A549 (cell line): ENCODE results near the gene DPM1. TPM values are rescaled to one million over a fixed set of nuclear protein-coding genes. Genes with fewer than 3 reads are reported as not detected.
A peak's percentile ranks its signal among the peaks of the same experiment; 100 is the strongest.

ENCODE experiments used
- ATAC-seq, 2 experiments: fragments of 200-7000 bp in 1 of 2; fragments of >200 bp in 1 of 2; cut with Nextera tagmentation in 1 of 2; cut with Tn5 transposase in 1 of 2; 3 replicates each; pipeline versions ENCODE4 v1.8.0 to v1.9.1; 2018 to 2020; ENCODE audit warnings: mild to moderate bottlenecking in 1 of 2, moderate library complexity in 1 of 2
- CTCF ChIA-PET: fragments of 300-600 bp; sonication (Branson Sonifier 250); formaldehyde crosslinking; extraction: SDS; loops from one replicate; lab custom pipeline; 2021; ENCODE audit warnings: antibody characterized with exemption, inconsistent platforms; lab: Yijun Ruan, JAX
- POLR2A ChIA-PET: fragments of 350-600 bp; formaldehyde crosslinking; extraction: SDS; loops from one replicate; lab custom pipeline; 2021; ENCODE audit warnings: antibody characterized with exemption, inconsistent platforms; lab: Yijun Ruan, JAX
- DNase-seq, 2 experiments: peaks; one replicate each; pipeline versions ENCODE4 v3.0.0 to v3.0.0-alpha.2; 2011 to 2016; ENCODE audit warnings: low read depth in 1 of 2, low spot score in 1 of 2
- FAIRE-seq: peaks from 2 replicates; lab custom pipeline; 2011; peaks lifted over from hg19 to GRCh38; lab: Jason Lieb, UNC
- H3K27ac ChIP-seq, 2 experiments: fragments of >200 bp; sonication (Bioruptor Twin); formaldehyde crosslinking; 3 replicates each; pipeline ENCODE4 v1.5.1; 2016 to 2017
- H3K4me1 ChIP-seq: fragments of >200 bp; sonication (Bioruptor Twin); formaldehyde crosslinking; 3 replicates; pipeline ENCODE4 v1.6.1; 2016
- H3K4me2 ChIP-seq: fragments of >200 bp; sonication (Bioruptor Twin); formaldehyde crosslinking; 3 replicates; pipeline ENCODE4 v1.6.1; 2016
- H3K4me3 ChIP-seq: fragments of >200 bp; sonication (Bioruptor Twin); formaldehyde crosslinking; 3 replicates; pipeline ENCODE4 v1.5.1; 2016
- H3K9me3 ChIP-seq: fragments of >200 bp; sonication (Bioruptor Twin); formaldehyde crosslinking; 3 replicates; pipeline ENCODE4 v1.6.1; 2016
- BCL3 ChIP-seq: fragments of >200 bp; sonication (Bioruptor Twin); formaldehyde crosslinking; IDR thresholded peaks from 3 replicates; pipeline ENCODE4 v1.6.1; 2016
- BHLHE40 ChIP-seq: IDR thresholded peaks from 2 replicates; pipeline ENCODE4 v1.6.1; 2012; ENCODE audit warnings: low read depth, low read length, inconsistent platforms
- CBX8 ChIP-seq: fragments of 200-600 bp; sonication (generic); IDR thresholded peaks from 2 replicates; pipeline ENCODE4 v1.6.1; 2016
- CHD2 ChIP-seq: fragments of 150-350 bp; IDR thresholded peaks from 2 replicates; pipeline ENCODE4 v1.6.1; 2014; ENCODE audit warnings: low read length; ENCODE audit not compliant: partially characterized antibody
- CTCF ChIP-seq: fragments of >200 bp; sonication (Bioruptor Twin); formaldehyde crosslinking; IDR thresholded peaks from 3 replicates; pipeline ENCODE4 v1.5.1; 2016
- E2F6 ChIP-seq: IDR thresholded peaks from 2 replicates; pipeline ENCODE4 v1.6.1; 2012; ENCODE audit warnings: low read depth, borderline replicate concordance
- EHF ChIP-seq: fragments of 250-450 bp; sonication (Bioruptor Pico); IDR thresholded peaks from 2 replicates; pipeline ENCODE4 v1.5.0; 2020; ENCODE audit warnings: mild to moderate bottlenecking
- ESRRA ChIP-seq: fragments of 150-350 bp; IDR thresholded peaks from 2 replicates; pipeline ENCODE4 v1.6.1; 2014; ENCODE audit warnings: mild to moderate bottlenecking, low read length, borderline replicate concordance
- GATA3 ChIP-seq: IDR thresholded peaks from 2 replicates; pipeline ENCODE4 v1.6.1; 2012; ENCODE audit warnings: borderline replicate concordance
- HES2 ChIP-seq: fragments of >200 bp; sonication (Bioruptor Twin); formaldehyde crosslinking; IDR thresholded peaks from 2 replicates; pipeline ENCODE4 v1.6.1; 2016
- HEYL ChIP-seq: fragments of 250-450 bp; sonication (Bioruptor Pico); IDR thresholded peaks from 2 replicates; pipeline ENCODE4 v1.8.0; 2021; ENCODE audit warnings: mild to moderate bottlenecking, moderate library complexity
- HMGXB4 ChIP-seq: fragments of 250-450 bp; sonication (Bioruptor Pico); IDR thresholded peaks from 2 replicates; pipeline ENCODE4 v1.5.0; 2021; ENCODE audit warnings: mild to moderate bottlenecking, moderate library complexity, borderline replicate concordance
- HOXB13 ChIP-seq: fragments of 250-450 bp; sonication (Bioruptor Pico); IDR thresholded peaks from 2 replicates; pipeline ENCODE4 v1.5.0; 2020; ENCODE audit warnings: low read depth, mild to moderate bottlenecking, moderate library complexity
- HOXB5 ChIP-seq: fragments of 250-450 bp; sonication (Bioruptor Pico); IDR thresholded peaks from 2 replicates; pipeline ENCODE4 v1.5.0; 2020; ENCODE audit warnings: mild to moderate bottlenecking, moderate library complexity
- JUN ChIP-seq, 2 experiments: fragments of >200 bp; sonication (Bioruptor Twin); formaldehyde crosslinking; IDR thresholded peaks; 2 replicates in 1 of 2; 3 replicates in 1 of 2; pipeline ENCODE4 v1.6.1; 2016 to 2017
- KDM1A ChIP-seq: fragments of 200-600 bp; sonication (generic); IDR thresholded peaks from 2 replicates; pipeline ENCODE4 v1.6.1; 2016; ENCODE audit warnings: low read depth, mild to moderate bottlenecking
- MAFK ChIP-seq: fragments of 450-650 bp; IDR thresholded peaks from 2 replicates; pipeline ENCODE4 v1.6.1; 2014; ENCODE audit not compliant: partially characterized antibody
- MAX ChIP-seq: IDR thresholded peaks from 2 replicates; pipeline ENCODE4 v1.6.1; 2012
- MAZ ChIP-seq: fragments of 150-350 bp; IDR thresholded peaks from 2 replicates; pipeline ENCODE4 v1.6.1; 2014; ENCODE audit warnings: antibody characterized with exemption, low read depth, low read length, borderline replicate concordance
- NFE2L2 ChIP-seq: fragments of 150-350 bp; conservative IDR thresholded peaks from 2 replicates; pipeline ENCODE4 v1.6.1; 2014; ENCODE audit warnings: low read length
- NPAS2 ChIP-seq: fragments of 250-450 bp; sonication (Bioruptor Pico); IDR thresholded peaks from 2 replicates; pipeline ENCODE4 v1.8.0; 2022; ENCODE audit warnings: mild to moderate bottlenecking, moderate library complexity, borderline replicate concordance
- PBX3 ChIP-seq: IDR thresholded peaks from 2 replicates; pipeline ENCODE4 v1.6.1; 2012
- POLR2AphosphoS2 ChIP-seq: conservative IDR thresholded peaks from 2 replicates; pipeline ENCODE4 v1.6.1; 2012; ENCODE audit warnings: low read length, improper control_type of control experiment, inconsistent platforms
- RAD21 ChIP-seq, 2 experiments: fragments of >200 bp in 1 of 2; sonication (Bioruptor Twin) in 1 of 2; formaldehyde crosslinking in 1 of 2; IDR thresholded peaks in 1 of 2; conservative IDR thresholded peaks in 1 of 2; 2 replicates in 1 of 2; 3 replicates in 1 of 2; pipeline ENCODE4 v1.6.1; 2012 to 2018; ENCODE audit warnings: inconsistent platforms in 1 of 2
- RCOR1 ChIP-seq: fragments of 150-350 bp; IDR thresholded peaks from 2 replicates; pipeline ENCODE4 v1.6.1; 2014; ENCODE audit warnings: antibody characterized with exemption, low read length, low read depth
- RFX5 ChIP-seq: fragments of 450-650 bp; IDR thresholded peaks from 2 replicates; pipeline ENCODE4 v1.7.1; 2014; ENCODE audit warnings: antibody characterized with exemption, mild to moderate bottlenecking, moderate library complexity
- RNF2 ChIP-seq: fragments of 200-600 bp; sonication (generic); IDR thresholded peaks from 2 replicates; pipeline ENCODE4 v1.6.1; 2016; ENCODE audit warnings: low read depth, mild to moderate bottlenecking, antibody characterized with exemption, moderate library complexity, borderline replicate concordance
- TFCP2L1 ChIP-seq: fragments of 250-450 bp; sonication (Bioruptor Pico); IDR thresholded peaks from 2 replicates; pipeline ENCODE4 v1.5.0; 2021; ENCODE audit warnings: mild to moderate bottlenecking
- USF2 ChIP-seq: fragments of 450-650 bp; IDR thresholded peaks from 2 replicates; pipeline ENCODE4 v1.6.1; 2014; ENCODE audit warnings: antibody characterized with exemption
- ZC3H11A ChIP-seq: fragments of 450-650 bp; IDR thresholded peaks from 2 replicates; pipeline ENCODE4 v1.6.1; 2014; ENCODE audit warnings: antibody characterized with exemption, mild to moderate bottlenecking
- ZNF302 ChIP-seq: fragments of 250-450 bp; sonication (Bioruptor Pico); IDR thresholded peaks from 2 replicates; pipeline ENCODE4 v1.9.0; 2021; ENCODE audit warnings: inconsistent platforms, mild to moderate bottlenecking, moderate library complexity
- ZSCAN20 ChIP-seq: fragments of 250-450 bp; sonication (Bioruptor Pico); IDR thresholded peaks from 2 replicates; pipeline ENCODE4 v1.8.0; 2022; ENCODE audit warnings: mild to moderate bottlenecking, moderate library complexity
- WGBS: methylation state at CpG from one replicate; pipeline ENCODE4 v1.1.6; 2017; ENCODE audit errors: missing lambda C conversion rate; 5-methylcytosine and 5-hydroxymethylcytosine counted together
- polyA plus RNA-seq, 4 experiments: library from polyadenylated mRNA; depleted of rRNA in 3 of 4; stranded (reverse); fragments of >200 nt; fragmentation: RNase III in 1 of 4; extraction: RNeasy Plus Mini Kit Qiagen cat#74134 plus additional on column Dnase treatment in 1 of 4; gene quantifications; 2 replicates in 3 of 4; 3 replicates in 1 of 4; pipeline ENCODE4 v1.2.3, GENCODE V29; 2011 to 2017

DPM1 gene
- polyA plus RNA-seq, 2 of the 4 experiments (the other 2 are of a cell fraction) = 104 to 106 TPM

GRCh38 chr20:50931306-50932015 lies 26.9 kb downstream of the DPM1 start, which contains the start of gene ADNP:
TSS of gene ADNP (minus strand) at chr20:50931437. CDS start at chr20:50903996, 27,441 bp downstream.
- 3% methylated on average over 13 of the region's 58 CpGs for WGBS
- FAIRE-seq (no peak), DNase-seq (peak; percentile 58 to 96), ATAC-seq (peak; percentile 70 to 81)
- H3K27ac ChIP-seq = peak within 1 kb of the TSS; percentile 98 to 99
- ChIA-PET POLR2A (interaction anchor here (0.6 to 3.9 kb wide), 16 partner anchors 9 to 429 kb away, joined by 3 to 34 read pairs (median 4); partner anchors contain the start of genes BCAS4, DPM1 and MOCS3), CTCF (interaction anchor here (0.6 to 14.1 kb wide), 20 partner anchors 9 to 403 kb away, joined by 3 to 187 read pairs (median 4); partner anchors contain the start of genes BCAS4, DPM1 and MOCS3)
- peaks cover 36% of the 10 kb centered on the region for H3K4me1 ChIP-seq
- no peaks in the 10 kb centered on the region for H3K9me3 ChIP-seq
- H3K4me3 ChIP-seq = peak within 1 kb of the TSS; percentile 83
- peak within 1 kb of the TSS; percentile 96 for H3K4me2 ChIP-seq
- no peak for TF ChIP-seq RAD21 (conservative IDR thresholded peaks at IDR 0.05 in 1 of 2, IDR thresholded peaks at IDR 0.05 in 1 of 2)
- no peak for TF ChIP-seq BHLHE40
- TF ChIP-seq ZC3H11A = no peak
- TF ChIP-seq TFCP2L1 = peak; percentile 69
- TF ChIP-seq NPAS2 (CRISPR knock-in tag) = peak; percentile 60; the same call in 1 of the 2 replicates
- TF ChIP-seq BCL3 = peak; percentile 72; the same call in 1 of the 3 replicates
- no peak for TF ChIP-seq RCOR1
- TF ChIP-seq MAX = peak; percentile 99
- TF ChIP-seq GATA3 = peak; percentile 61; the same call in 1 of the 2 replicates
- no peak for TF ChIP-seq CBX8
- TF ChIP-seq HMGXB4 (CRISPR knock-in tag) = peak; percentile 98
- TF ChIP-seq PBX3 = peak; percentile 85
- peak; percentile 98 for TF ChIP-seq E2F6
- peak; percentile 98 for TF ChIP-seq HOXB13 (CRISPR knock-in tag)
- no peak for TF ChIP-seq HES2
- TF ChIP-seq NFE2L2 = no peak
- TF ChIP-seq MAZ = no peak
- no peak for TF ChIP-seq ZNF302 (CRISPR knock-in tag)
- TF ChIP-seq USF2 = peak; percentile 72
- peak; percentile 96 for TF ChIP-seq CHD2
- peak in 1 of 2 experiments; percentile 91; a peak in 4 of 5 replicates for TF ChIP-seq JUN (IDR thresholded peaks at IDR 0.05)
- TF ChIP-seq HEYL (CRISPR knock-in tag) = peak; percentile 87
- TF ChIP-seq RFX5 = peak; percentile 73
- peak; percentile 6 for TF ChIP-seq MAFK
- TF ChIP-seq POLR2AphosphoS2 = 0 out of 2 replicates have a peak, but pooled peaks have one; percentile 77
- no peak for TF ChIP-seq ESRRA
- TF ChIP-seq EHF (CRISPR knock-in tag) = peak; percentile 97
- TF ChIP-seq RNF2 = no peak; the same call in 1 of the 2 replicates
- peak; percentile 96 for TF ChIP-seq HOXB5 (CRISPR knock-in tag)
- no peak; the same call in 1 of the 2 replicates for TF ChIP-seq ZSCAN20 (CRISPR knock-in tag)
- no peak for TF ChIP-seq KDM1A
- TF ChIP-seq CTCF = peak; percentile 54
